Activated T-cell treated with anti-CD3 and anti-CD28 coated beads for 1 hour (primary cell): ENCODE results near the gene DYNC1I2.

Experiments
- DNase-seq: peaks from one replicate; pipeline ENCODE4 v3.0.0-alpha.2; 2020; ENCODE audit warnings: low read depth

DYNC1I2 gene

DNA sequence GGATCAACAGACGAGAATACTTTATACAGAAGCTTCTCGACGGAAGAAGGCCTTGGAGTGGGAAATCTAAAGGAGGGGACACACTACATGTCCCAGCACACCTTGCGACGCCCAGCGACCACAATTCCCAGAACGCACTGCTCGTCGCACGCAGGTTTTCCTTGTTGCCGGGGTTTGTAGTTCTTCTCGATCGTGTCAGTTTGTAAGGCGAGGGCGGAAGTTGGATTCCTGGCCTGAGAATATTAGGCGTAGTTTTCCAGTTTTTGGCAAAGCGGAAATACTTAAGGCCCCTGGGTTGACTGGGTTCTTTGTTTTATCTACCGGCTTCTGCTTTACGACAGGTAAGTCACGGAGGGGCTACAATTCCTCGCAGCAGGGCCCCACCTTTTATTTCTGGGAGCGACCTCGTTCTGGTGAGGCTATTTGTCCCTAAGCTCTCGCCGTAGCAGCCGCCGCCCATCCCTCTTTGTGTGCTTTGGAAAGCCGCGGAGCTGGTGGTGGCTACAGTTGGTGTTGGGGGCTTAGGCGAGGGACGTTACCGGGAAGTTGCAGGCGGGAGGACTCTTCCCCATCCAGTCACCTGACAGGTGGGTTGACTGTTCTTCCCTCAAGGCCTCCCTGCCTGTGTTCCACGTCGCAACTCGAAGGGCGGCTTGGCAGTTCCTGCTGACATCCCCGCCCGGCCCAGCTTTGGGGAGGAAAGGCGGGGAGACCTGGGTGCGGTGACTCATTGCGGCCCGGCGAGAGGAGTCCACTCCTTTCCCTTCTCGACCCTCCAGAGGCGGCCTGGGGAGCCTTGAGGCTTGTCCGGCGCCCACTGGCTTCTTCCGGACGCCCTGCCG is at the start of gene DYNC1I2:
DYNC1I2 (plus strand) TSS at position 183 of the 842 bp plus-strand sequence. CDS start 2,687 bp downstream, outside the sequence.
- peak; percentile 48 for DNase-seq

DNA sequence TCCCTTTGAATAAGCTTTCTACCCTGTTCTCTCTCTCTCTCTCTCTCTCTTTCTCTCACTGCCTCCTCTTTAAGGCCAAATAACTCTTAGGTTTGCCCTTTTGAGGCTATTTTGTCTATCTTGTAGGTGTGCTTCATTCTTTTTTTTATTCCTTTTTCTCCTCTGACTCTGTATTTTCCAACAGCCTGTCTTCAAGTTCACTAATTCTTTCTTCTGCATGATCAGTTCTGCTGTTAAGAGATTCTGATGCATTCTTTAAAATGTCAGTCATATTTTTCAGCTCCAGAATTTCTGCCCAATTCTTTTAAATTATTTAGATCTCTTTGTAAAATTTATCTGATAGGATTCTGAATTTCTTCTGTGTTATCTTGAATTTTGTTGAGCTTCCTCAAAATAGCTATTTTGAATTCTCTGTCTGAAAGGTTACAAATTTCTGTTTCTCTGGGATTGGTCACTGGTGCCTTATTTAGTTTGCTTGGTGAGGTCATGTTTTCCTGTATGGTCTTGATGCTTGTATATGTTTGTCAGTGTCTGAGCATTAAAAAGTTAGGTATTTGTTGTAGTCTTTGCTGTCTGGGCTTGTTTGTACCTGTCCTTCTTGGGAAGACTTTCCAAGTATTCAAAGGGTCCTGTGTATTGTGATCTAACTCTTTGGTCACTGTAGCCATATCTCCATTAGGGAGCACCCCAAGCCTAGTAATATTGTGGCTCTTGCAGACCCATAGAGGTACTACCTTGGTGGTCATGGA is 35.4 kb upstream of the DYNC1I2 start:
- no peak for DNase-seq

DNA sequence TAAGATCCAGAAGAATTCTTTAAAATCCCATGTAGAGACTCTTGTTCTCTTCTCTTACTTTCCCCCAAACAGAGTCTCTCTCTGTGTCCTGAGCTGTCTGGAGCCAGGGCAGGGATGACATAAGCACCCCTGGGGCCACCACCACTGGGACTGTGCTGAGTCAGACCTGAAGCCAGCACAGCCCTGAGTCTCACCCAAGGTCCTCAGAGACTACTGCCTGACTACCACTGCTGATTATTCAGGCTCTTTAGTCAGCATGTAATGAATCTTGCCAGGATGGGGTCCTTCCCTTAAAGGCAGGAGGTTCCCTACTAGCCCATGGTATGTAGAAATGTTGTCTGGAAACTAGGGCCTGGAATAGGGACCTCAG is 34.9 kb upstream of the DYNC1I2 start:
- DNase-seq = no peak

DNA sequence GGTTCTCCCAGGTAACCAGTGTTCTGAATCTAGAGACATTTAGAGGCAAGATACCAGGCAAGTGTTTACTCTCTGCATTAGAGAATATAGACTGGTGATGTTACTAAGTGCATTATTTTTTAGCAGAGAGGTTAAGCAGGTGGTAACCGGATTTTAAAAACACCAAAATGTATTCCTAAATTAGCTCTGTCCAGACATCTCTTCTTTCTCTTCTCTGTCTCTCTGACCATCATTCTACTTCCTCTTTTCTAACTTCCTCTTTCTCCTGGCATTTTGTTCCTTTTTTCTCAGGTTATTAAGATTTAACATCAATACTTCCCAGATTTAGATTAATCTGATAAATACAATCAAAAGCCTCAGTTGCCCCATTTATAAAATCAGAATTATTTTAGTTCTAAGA is 31.7 kb upstream of the DYNC1I2 start:
- DNase-seq = no peak

DNA sequence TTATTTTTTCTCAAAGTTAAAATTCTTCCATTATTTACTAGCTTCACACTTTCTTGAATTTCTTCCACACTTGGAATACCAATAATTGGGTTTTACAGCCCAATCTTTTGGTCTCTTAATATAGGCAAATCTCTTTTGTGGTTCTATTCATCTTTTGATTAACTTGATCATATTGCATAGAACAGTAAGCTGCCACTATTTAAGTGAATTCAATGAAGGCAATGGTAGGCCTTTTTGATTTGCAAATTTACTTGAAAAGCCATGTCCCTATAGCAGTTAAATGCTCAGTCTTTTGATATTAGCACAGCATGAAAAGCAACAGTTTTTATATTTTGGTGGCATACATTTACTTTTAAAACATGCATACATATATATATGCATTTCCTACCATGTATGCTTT is 20.2 kb upstream of the DYNC1I2 start:
- DNase-seq = no peak

DNA sequence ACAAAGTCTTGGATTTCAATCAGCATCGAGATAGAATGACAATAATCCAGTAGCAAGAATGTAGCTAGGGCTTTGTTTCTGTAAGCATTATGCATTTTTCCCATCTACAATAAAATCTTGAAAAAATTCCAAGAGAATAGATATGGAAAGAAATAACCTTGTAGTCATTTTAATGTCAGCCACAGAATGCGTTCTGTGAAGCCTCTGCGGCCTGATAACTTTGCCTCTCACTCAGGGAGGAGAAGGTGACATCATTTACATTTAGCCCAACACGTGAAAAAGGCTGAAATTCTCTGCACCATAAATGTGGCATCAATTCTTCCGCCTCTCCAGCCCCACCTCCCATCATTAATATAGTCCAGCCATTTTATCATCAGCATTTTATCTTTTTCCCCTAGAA is 19.1 kb upstream of the DYNC1I2 start:
- no peak for DNase-seq

DNA sequence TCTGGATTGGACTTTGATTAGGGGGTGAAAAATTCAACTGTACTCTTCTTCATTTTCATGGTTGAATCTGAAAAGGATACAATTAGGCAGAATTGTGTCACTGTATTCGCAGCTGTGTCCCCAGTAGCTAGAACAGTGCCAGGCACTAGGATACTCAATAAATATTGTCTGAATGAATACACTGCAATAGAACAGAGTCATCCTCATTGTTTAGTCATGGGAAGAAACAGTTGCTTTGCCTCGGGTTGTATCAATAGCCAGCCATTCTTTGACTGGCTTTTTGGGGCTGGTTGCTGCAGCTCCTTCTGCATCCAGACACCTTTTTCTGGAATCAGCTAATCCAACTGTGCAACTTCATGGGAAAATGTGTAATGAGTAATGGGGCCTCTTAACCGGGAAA is 18.1 kb upstream of the DYNC1I2 start:
- DNase-seq = no peak

DNA sequence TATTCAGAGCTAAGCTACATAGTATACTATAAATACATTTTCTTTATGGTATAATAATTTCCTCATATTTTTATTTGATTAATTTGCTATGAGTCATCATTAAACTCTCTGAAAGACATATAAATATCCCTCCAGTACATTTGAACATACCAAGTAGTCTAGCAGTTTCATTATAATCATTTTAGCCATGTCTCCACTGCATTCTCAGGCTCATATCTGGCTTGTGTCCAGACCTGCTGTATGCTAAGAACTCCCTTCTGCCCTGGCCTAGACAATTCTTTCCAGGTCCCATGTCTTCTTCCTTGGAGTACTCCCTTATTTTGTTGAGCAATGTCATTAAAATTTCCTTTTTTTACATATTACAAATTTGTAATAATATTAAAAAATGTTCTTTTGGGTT is 16.6 kb upstream of the DYNC1I2 start:
- no peak for DNase-seq

DNA sequence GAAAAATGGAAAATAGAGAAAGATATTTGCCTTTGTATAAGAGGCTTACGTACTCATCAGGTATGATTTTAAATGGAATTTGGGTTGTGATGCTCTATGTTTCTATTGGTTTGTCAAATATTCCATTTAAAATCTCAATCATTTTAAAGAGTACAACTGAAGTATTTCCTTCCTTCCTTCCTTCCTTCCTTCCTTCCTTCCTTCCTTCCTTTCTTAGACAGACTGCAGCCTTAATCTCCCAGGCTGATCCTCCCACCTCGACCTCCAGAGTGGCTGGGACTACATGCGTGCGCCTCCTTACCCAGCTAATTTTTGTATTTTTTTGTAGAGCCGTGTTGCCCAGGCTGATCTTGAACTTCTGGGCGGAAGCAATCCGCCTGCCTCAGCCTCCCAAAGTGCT is 15.4 kb upstream of the DYNC1I2 start:
- DNase-seq = no peak

DNA sequence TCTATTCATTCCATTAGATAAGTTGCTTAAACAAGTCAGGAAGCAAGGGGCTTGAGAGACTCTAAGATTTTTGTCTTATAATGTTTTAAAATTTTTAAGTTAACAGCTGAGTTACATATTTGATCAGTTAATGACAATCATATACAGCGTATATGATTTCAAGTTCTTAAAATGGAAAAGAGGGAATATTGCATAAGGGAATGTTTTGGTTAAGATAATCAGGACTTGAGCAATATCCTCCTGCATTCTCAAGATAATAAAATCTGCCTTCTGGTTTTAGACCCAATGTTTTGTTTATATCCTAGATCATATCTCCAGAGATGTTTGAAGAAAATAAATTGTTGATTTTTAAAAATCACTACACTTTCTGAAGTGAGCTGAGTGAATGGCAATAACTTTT is 13.4 kb upstream of the DYNC1I2 start:
- no peak for DNase-seq

DNA sequence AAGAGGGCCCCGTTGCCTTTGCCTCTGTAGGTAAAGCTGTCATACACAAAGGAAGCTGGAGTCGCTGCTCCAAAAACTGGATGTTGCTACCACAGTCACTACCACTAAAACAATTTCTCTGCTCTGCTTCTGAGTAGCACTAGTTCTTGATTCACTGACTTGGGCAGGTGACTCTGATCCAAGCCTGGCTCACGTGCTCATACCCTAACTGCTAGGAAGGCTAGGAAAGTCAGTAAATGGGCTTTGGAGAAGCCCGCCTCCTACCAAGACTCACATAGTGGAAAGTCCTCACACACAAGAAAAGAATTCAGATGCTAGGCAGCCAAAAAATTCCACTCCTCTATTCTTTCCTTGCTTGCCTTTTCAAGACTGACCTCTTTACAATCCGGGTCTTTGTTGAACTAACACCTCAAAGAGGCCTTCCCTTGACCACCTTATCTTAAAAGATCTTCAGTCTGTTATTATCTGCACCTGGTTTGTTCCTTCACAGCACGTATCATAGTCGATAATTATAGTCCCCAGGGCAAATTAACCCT is 11.4 kb upstream of the DYNC1I2 start:
- DNase-seq = no peak

DNA sequence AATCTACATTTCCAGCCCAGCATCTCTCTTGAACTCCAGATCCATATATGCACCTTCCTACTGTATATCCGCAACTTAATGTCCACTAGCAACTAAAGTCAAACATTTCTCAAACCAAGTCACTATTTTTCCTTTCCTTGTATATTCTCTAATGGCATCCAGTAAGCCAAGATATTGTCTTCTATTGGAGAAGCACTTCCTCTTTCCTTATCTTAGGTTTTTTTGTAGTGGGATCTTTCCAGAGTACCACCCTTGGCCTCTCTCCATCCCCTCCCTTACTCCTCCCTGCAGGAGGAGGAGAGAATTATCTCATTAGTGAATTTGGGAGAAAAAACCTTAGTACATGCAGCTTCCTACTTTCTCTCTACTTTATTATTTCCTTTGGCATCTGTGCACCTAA is 8.7 kb upstream of the DYNC1I2 start:
- no peak for DNase-seq

DNA sequence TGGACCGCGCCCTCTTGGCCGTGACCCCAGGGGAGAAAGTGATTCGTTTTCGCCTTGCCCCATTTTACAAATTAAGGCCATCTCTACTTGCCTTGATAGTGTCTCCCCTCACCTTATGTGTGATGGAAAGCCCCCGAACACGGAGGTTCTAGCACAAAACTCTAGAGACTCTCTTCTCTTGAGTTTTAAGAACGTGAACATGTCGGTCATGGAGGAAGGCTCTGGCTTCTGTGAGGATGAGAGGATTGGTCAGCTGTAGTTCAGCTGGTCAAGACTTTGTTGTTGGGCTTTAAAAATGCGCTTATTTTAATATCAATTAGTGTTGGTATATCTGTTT is 828 bp downstream of the DYNC1I2 start:
- no peak for DNase-seq

DNA sequence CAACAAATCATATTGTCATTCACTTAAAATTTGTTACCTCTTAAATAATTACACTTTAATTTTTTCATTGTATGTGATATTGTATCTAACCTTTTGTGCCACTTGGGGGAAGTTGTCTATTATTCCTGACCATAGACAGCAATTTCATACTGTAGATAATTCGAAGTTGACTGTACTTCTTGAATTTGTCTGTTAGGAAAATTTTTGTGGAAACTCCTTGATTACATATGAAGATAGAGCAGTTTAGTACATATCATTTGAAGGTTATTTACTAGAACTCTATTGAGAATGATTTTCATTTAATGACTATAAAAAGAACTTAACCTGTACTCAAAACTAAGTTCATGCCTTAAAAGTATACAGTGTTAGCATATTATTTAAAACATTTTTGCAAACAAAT is 5.1 kb downstream of the DYNC1I2 start:
- no peak for DNase-seq

DNA sequence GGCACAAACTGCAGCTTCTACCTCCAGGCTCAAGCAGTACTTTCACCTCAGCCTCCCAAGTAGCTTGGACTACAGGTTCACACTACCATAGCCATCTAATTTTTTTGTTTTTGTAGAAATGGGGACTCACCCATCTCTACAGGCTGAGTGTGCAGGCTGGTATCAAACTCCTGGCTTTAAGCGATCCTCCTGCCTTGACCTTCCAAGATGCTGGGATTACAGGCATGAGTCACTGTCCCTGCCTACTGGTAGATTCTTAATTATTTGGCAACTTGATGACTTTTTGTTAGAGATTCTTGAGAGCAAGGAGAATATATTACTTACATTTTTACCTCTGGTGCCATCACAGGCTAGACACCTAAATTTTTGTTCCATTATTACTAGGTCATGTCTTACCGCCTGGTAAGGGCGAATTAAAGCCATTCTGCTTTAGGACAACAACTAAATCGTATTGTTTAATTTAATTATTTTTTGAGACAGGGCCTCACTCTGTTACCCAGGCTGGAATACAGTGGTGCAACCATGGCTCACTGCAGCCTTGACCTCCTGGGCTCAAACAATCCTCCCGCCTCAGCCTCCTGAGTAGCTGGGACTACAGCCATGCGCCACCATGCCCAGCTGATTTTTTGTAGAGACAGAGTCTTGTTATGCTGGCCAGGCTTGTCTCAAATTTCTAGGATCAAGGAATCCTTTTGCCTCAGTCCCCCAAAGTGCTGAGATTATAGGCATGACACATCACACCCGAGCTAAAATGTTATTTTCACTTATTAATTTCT is 15.7 kb downstream of the DYNC1I2 start:
- no peak for DNase-seq

DNA sequence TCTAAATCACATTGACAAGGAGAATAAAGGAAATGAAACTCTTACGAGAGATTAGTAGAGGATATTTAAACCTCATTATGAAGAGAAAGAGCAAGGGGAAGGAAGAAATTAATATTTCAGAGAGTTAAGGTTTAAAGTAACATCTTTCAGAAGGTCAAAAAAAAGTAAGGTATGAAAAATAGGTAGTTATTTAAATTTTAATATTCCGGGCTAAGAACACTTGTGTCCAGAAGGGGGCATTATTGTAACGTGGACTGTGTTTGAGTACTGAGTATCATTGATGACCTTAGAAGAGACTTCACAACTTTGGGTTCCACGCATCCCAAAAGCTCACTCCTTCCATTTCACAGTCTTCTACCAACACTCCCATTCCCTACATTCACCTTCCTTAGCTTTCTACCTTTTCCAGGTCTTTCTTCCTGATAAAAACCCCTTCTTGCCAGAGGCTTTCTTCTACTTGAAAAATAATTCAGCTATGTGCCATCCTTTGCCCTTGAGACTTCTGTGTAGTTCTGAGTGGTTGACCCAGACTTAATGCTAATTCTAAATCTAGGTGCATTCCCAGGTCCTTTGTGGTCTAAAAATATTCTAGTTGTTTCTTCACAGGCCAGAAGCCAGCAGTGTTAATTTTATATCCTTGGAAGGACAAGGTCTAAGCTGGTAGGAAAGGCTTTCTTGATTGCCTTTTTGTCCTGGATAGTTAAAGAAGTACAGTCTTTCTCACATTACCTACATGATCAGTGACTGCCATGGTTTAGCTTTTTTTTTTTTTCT is 16.5 kb downstream of the DYNC1I2 start:
- DNase-seq = no peak

DNA sequence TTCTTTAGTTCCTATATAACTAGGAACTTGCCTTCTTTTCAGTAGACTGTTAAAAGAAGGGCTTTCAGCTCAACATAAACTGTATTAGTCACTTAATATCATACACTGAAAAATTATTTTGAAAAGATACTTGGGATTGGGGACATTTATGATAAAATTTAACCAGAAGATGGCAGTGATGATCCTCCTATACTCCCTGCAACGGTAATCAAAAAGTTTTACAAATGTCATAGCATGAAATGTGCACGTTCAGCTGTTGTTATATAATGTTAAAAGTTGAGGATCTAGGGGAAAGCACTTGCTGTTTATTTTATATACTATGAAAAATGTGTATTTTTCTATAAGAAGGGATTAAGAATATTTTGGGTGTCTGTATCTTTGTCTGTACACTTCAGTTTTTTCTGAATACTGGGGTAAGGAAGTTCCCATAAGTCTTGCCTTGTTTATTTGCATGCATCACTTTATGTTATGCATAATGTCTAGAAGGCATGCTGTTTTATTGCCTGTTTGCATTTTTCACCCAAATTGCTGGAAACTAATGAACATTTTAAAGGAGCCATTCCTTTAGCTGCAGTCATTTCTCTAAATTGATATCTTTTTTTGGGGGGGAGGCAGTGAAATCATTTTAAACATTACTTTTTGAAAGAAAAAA is 19.0 kb downstream of the DYNC1I2 start:
- no peak for DNase-seq

DNA sequence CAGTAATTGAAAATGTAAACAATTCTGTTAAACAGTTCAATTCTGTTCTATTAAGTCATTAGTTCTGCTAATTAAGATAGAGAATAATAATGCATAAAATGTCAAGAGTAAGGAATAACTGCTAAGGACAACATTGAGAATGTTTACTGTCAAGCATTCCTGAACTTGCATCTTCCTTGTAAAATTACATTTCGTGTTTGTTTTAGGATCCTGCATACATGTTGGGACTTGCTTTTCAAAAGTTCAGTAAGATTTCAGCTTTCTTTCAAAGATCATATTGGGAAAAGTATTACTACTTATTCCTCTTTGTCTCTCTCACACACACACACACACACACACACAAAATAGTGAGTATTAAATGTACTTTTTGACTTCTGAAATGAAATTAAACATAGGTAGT is 20.5 kb downstream of the DYNC1I2 start:
- no peak for DNase-seq

DNA sequence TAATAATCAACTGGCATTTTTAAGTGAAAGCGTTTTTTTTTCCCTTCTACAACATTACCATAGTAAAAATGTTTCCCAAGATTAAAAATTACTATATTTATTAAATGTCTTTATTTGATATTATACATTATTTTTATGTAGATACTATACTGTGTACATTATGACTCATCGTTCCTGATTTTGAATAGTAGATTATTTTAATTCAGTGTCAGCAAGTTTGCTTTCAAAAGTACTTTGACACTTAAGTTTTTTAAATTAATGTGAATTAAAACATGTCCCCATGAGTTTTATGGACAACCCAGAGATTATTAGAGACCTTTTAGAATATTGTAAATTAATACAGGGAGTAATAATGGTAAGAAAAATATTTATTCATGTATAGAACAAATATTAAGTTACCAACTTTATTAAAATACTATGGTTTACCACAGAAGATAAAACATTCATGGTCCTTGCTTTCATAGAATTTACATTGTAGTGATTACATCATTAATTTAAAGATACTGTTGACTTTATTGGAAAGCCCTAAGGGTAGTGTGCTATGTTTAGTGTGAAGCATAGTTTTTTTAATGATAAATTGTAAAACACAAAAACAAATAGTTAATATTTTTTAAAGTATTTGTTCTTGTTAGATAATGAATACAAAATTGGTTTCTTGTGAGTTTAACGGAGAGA is 21.9 kb downstream of the DYNC1I2 start:
- no peak for DNase-seq

DNA sequence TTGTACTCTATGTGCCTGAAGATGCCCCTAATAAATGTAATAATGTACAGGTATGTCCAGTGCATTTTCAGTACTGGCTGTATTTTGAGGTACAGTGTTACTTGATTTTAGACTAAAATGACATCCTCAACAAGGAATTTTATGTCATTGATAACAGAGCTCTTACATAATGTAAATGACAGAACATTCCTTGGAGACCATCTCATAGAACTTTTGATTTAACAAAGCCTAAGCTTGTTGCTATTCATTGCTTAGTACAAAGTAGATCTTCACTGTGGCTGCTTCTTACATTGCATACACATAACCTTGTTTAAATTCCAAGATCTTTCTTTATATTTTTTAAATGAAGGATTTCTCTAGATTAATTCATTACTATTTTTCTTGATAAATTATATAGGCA is 24.1 kb downstream of the DYNC1I2 start:
- DNase-seq = no peak

DNA sequence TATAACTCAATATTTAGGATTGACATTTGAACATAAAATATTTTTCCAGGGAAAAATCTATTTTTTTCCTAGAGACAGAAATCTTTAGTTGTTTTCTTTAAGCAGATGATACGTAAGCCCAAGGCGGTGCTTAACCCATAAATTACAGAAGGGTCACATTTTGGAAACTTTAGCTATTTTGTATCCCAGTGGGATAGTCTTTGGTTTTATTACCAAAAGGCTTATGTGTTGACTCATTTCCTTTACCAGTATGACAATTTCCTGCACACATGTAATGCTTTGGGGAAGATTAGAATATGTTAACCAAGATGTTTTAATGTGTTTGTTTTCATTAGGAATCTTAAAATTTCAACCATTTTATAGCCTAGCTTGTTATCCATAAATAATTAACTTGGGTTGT is 24.8 kb downstream of the DYNC1I2 start:
- DNase-seq = no peak
